Measurements from ENCODE around the gene DUOX2. TPM values are rescaled to one million over a fixed set of nuclear protein-coding genes. Genes with fewer than 3 reads are reported as not detected.

DUOX2 gene
- total and polyA plus RNA-seq, 2 donors (not counting 1 experiment from before 2014, with no cell fraction given): 0.32 TPM; not detected in 1

DNA sequence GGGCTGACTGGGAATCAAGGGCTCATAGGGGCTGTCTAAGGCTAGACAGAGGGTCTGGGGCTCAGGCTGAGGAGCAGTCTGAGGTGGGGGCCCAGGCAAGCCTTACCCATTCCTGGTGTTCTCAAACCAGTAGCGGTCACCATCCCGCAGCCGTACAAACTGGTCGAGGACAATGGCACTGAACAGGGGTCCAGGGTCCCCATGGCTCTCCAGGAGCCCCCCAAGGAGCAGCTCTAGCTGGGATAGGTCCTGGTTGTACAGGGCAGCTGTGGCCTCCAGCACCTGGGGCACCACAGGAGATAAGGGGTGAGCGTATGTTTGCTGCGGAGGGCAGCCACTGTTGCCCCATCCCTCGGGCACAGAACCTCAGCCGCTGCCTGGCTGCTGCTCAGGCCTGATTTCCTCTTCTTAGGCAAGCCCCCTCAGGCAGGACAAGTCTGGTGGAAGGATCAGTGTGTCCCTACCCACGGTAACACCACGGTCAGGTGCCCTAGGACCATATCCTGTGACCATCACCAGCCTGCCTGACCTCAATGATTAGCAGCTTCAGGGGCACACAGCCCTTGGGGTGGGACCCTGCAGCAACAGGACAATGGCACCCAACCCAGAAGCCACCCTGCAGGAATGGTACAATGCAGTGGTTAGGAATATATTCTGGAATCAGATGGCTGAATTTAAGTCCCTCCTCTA, 5.9 kb downstream of the DUOX2 start:
- peaks cover 0 to 38% (median 19%) of the 10 kb centered on the region in 4 experiments for H3K27me3 ChIP-seq (replicated peaks in 1 of 4; ENCODE audit: control extremely low read depth in 1 of 4, control insufficient read depth in 3 of 4, insufficient read depth in 4 of 4, low read length in 3 of 4)
- no peaks in the 10 kb centered on the region for H3K79me2 ChIP-seq (ENCODE audit: control insufficient read depth, insufficient read depth, low read length)
- H3K4me1 ChIP-seq (ENCODE audit: control insufficient read depth in 2 of 2, insufficient read depth in 2 of 2, low read length in 2 of 2): peaks cover 15% of the 10 kb centered on the region in 2 donors
- 94% methylated on average over 10 of the region's 10 CpGs for WGBS (ENCODE audit: insufficient coverage)
- Mint-ChIP-seq H3K9me3 (ENCODE audit: insufficient read depth) (no peaks in the 10 kb centered on the region), H3K4me1 (peaks cover 19% of the 10 kb centered on the region), H3K27ac (no peak overlapping the region), H3K27me3 (peaks cover 59% of the 10 kb centered on the region), H3K4me3 (no peak overlapping the region)
- H3K4me2 ChIP-seq (replicated peaks; ENCODE audit: low read depth, low read length, poor library complexity, severe bottlenecking): no peak overlapping the region
- POLR2A ChIA-PET: no interaction called here
- peaks cover 0 to 14% (median 0%) of the 10 kb centered on the region in 3 donors for H3K9me3 ChIP-seq (ENCODE audit: control extremely low read depth in 1 of 3, control insufficient read depth in 2 of 3, insufficient read depth in 1 of 3, low read length in 2 of 3)
- no peaks in the 10 kb centered on the region for H4K20me1 ChIP-seq (ENCODE audit: control insufficient read depth, insufficient read depth, low read length, poor library complexity, severe bottlenecking)
- no peak overlapping the region for H3K27ac ChIP-seq (ENCODE audit: low read length in 2 of 2)
- TF ChIP-seq EZH2 (IDR thresholded peaks at IDR 0.05; ENCODE audit: borderline replicate concordance, insufficient read depth, low read depth, low read length, poor library complexity, severe bottlenecking): no peak
- TF ChIP-seq, protein P1, sequence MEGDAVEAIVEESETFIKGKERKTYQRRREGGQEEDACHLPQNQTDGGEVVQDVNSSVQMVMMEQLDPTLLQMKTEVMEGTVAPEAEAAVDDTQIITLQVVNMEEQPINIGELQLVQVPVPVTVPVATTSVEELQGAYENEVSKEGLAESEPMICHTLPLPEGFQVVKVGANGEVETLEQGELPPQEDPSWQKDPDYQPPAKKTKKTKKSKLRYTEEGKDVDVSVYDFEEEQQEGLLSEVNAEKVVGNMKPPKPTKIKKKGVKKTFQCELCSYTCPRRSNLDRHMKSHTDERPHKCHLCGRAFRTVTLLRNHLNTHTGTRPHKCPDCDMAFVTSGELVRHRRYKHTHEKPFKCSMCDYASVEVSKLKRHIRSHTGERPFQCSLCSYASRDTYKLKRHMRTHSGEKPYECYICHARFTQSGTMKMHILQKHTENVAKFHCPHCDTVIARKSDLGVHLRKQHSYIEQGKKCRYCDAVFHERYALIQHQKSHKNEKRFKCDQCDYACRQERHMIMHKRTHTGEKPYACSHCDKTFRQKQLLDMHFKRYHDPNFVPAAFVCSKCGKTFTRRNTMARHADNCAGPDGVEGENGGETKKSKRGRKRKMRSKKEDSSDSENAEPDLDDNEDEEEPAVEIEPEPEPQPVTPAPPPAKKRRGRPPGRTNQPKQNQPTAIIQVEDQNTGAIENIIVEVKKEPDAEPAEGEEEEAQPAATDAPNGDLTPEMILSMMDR (IDR thresholded peaks at IDR 0.05): no peak
- H2AFZ ChIP-seq (ENCODE audit: insufficient read depth, low read depth, low read length, poor library complexity, severe bottlenecking): no peak overlapping the region
- intact Hi-C loops (cut with micrococcal nuclease): no loop called here
- CTCF ChIA-PET: interaction anchor here (2.9 kb wide), 1 partner anchor 10 kb away, joined by 16 read pairs; no protein-coding TSS in a partner anchor
- H3K36me3 ChIP-seq (replicated peaks in 1 of 2; ENCODE audit: control extremely low read depth in 1 of 2, control insufficient read depth in 1 of 2, extremely low read depth in 1 of 2, insufficient read depth in 2 of 2, low read length in 1 of 2): no peaks in the 10 kb centered on the region
- no peak overlapping the region for H3K4me3 ChIP-seq (ENCODE audit: control extremely low read depth in 1 of 5, extremely low read depth in 1 of 5, insufficient read depth in 1 of 5, low read depth in 2 of 5, low read length in 4 of 5)
- ATAC-seq (ENCODE audit: low read depth): no peak
- DNase-seq: no peak
- no peak overlapping the region for H3K9ac ChIP-seq (ENCODE audit: low read length)

DNA sequence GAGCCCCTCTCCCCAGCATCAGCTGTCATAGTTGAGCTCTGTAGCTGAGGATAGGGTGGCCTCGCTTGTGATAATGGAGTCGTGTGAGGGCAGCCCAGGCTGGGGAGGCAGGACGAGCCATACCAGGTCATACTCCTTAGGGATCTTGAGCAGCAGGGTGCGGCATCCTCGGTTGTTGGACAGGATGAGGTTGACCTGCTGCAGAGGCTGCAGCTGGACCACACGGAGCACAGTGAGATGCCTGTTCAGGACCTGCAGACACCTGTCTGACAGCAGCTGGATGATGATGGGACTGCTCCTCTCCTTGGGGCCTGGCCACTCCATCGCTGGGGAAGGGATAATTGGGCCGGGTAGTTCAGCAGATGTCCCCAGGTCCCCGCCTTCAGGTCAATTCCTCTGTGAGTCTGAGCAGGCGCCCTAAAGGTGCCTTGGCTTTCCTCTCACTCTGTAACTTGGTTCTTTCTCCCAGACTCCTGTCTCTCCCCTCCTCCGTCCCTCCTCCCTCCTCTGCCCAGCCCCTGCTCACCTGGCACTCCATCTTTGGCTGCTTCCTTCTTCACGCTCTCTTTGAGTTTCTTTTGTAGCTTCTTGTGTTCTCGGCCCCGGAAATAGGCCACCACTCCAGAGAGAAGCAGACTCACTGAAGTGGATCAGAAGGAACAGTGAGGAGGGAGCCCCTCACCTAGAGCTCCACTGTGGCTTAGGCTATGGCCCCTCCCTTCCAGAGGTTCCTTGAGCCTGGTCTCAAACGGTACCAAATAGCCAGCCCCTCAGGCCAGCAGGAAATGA, 7.8 kb downstream of the DUOX2 start:
- Mint-ChIP-seq H3K27ac (no peak overlapping the region), H3K9me3 (ENCODE audit: insufficient read depth) (no peaks in the 10 kb centered on the region), H3K4me1 (peaks cover 5% of the 10 kb centered on the region), H3K27me3 (peaks cover 56% of the 10 kb centered on the region), H3K4me3 (no peak overlapping the region)
- ATAC-seq (ENCODE audit: low read depth) (no peak), DNase-seq (no peak)
- H3K4me1 ChIP-seq (ENCODE audit: control insufficient read depth in 2 of 2, insufficient read depth in 2 of 2, low read length in 2 of 2): no peaks in the 10 kb centered on the region
- no peaks in the 10 kb centered on the region for H3K79me2 ChIP-seq (ENCODE audit: control insufficient read depth, insufficient read depth, low read length)
- no peaks in the 10 kb centered on the region for H3K36me3 ChIP-seq (replicated peaks in 1 of 2; ENCODE audit: control extremely low read depth in 1 of 2, control insufficient read depth in 1 of 2, extremely low read depth in 1 of 2, insufficient read depth in 2 of 2, low read length in 1 of 2)
- TF ChIP-seq, protein P1 (IDR thresholded peaks at IDR 0.05): no peak
- TF ChIP-seq EZH2 (IDR thresholded peaks at IDR 0.05; ENCODE audit: borderline replicate concordance, insufficient read depth, low read depth, low read length, poor library complexity, severe bottlenecking): no peak
- H3K4me2 ChIP-seq (replicated peaks; ENCODE audit: low read depth, low read length, poor library complexity, severe bottlenecking): no peak overlapping the region
- ChIA-PET POLR2A (no interaction called here), CTCF (interaction anchor here (1.3 to 1.5 kb wide), 2 partner anchors 12 kb away, joined by 4 to 8 read pairs; no protein-coding TSS in a partner anchor)
- H4K20me1 ChIP-seq (ENCODE audit: control insufficient read depth, insufficient read depth, low read length, poor library complexity, severe bottlenecking): no peaks in the 10 kb centered on the region
- peaks cover 0 to 22% (median 9%) of the 10 kb centered on the region in 4 experiments for H3K27me3 ChIP-seq (replicated peaks in 1 of 4; ENCODE audit: control extremely low read depth in 1 of 4, control insufficient read depth in 3 of 4, insufficient read depth in 4 of 4, low read length in 3 of 4)
- 83% methylated on average over 14 of the region's 15 CpGs for WGBS (ENCODE audit: insufficient coverage)
- no peak overlapping the region for H2AFZ ChIP-seq (ENCODE audit: insufficient read depth, low read depth, low read length, poor library complexity, severe bottlenecking)
- H3K9me3 ChIP-seq (ENCODE audit: control extremely low read depth in 1 of 3, control insufficient read depth in 2 of 3, insufficient read depth in 1 of 3, low read length in 2 of 3): no peaks in the 10 kb centered on the region
- no peak overlapping the region for H3K27ac ChIP-seq (ENCODE audit: low read length in 2 of 2)
- no peak overlapping the region for H3K4me3 ChIP-seq (ENCODE audit: control extremely low read depth in 1 of 5, extremely low read depth in 1 of 5, insufficient read depth in 1 of 5, low read depth in 2 of 5, low read length in 4 of 5)
- no peak overlapping the region for H3K9ac ChIP-seq (ENCODE audit: low read length)
- intact Hi-C loops (cut with micrococcal nuclease): no loop called here

Data from B cell (primary cell).